GM19397 (cell line): ENCODE data around the gene TRPC4.
"Not testable (repeated sequence)": the region's sequence is repeated elsewhere in the genome, so short reads cannot be mapped to it uniquely, and the experiment has no call there.

Experiments used
- ATAC-seq: cut with Tn5 transposase; IDR thresholded peaks from one replicate; pipeline ENCODE4 v1.9.1; 2021; ENCODE audit warnings: mild to moderate bottlenecking, moderate library complexity; ENCODE audit not compliant: unreplicated experiment

The TRPC4 gene

GRCh38 chr13:37608750-37609339 lies 260.7 kb downstream of the TRPC4 start:
- ATAC-seq, result no peak

- no peak for ATAC-seq
Observed at GRCh38 chr13:37602733-37603381, 266.7 kb downstream of the TRPC4 start.

- no peak for ATAC-seq
Observed at GRCh38 chr13:37601648-37602440, 267.7 kb downstream of the TRPC4 start.

- ATAC-seq, result no peak
Observed at GRCh38 chr13:37599519-37599918, 270.1 kb downstream of the TRPC4 start.

- ATAC-seq, result no peak
Observed at GRCh38 chr13:37598597-37598996, 271.0 kb downstream of the TRPC4 start, which contains the start of gene POSTN. Gene POSTN, minus strand, starts transcription at chr13:37598768. Its CDS starts 42 bp downstream, at chr13:37598726.

GRCh38 chr13:37597477-37598025 lies 272.0 kb downstream of the TRPC4 start:
- no peak for ATAC-seq

GRCh38 chr13:37596805-37597204 lies 272.8 kb downstream of the TRPC4 start:
- no peak for ATAC-seq

GRCh38 chr13:37595162-37595561 lies 274.4 kb downstream of the TRPC4 start:
- no peak for ATAC-seq

- ATAC-seq, result no peak
Observed at GRCh38 chr13:37594550-37594949, 275.0 kb downstream of the TRPC4 start.

GRCh38 chr13:37589381-37589780 lies 280.2 kb downstream of the TRPC4 start:
- ATAC-seq, result not testable (repeated sequence)

GRCh38 chr13:37587236-37587635 lies 282.3 kb downstream of the TRPC4 start:
- no peak for ATAC-seq
